Neutrophil (primary cell): ENCODE data around the gene CERS6.

Experiments
- H3K27ac ChIP-seq: fragments of 200-600 bp; sonication (generic); 2 replicates; pipeline ENCODE4 v1.5.1; 2016; ENCODE audit warnings: mild to moderate bottlenecking, moderate library complexity
- H3K27me3 ChIP-seq: fragments of 200-600 bp; sonication (generic); 2 replicates; pipeline ENCODE4 v1.6.0; 2016; ENCODE audit warnings: mild to moderate bottlenecking
- H3K36me3 ChIP-seq: fragments of 200-600 bp; sonication (generic); 2 replicates; pipeline ENCODE4 v1.5.1; 2017
- H3K4me1 ChIP-seq, 2 experiments: fragments of 200-600 bp in 1 of 2; sonication (generic) in 1 of 2; 1 replicate in 1 of 2; 2 replicates in 1 of 2; pipeline versions ENCODE4 v1.5.1 to v1.6.1; 2013 to 2016; ENCODE audit warnings: low read depth in 1 of 2, low read length in 1 of 2, mild to moderate bottlenecking in 1 of 2, moderate library complexity in 1 of 2; ENCODE audit not compliant: control insufficient read depth in 1 of 2, insufficient read depth in 1 of 2
- H3K4me3 ChIP-seq, 2 experiments: fragments of 200-600 bp in 1 of 2; sonication (generic) in 1 of 2; 1 replicate in 1 of 2; 2 replicates in 1 of 2; pipeline ENCODE4 v1.5.1; 2013 to 2016; ENCODE audit warnings: low read depth in 1 of 2, low read length in 1 of 2, mild to moderate bottlenecking in 1 of 2, moderate library complexity in 1 of 2
- H3K9me3 ChIP-seq: fragments of 200-600 bp; sonication (generic); 2 replicates; pipeline ENCODE4 v1.5.1; 2016
- CTCF ChIP-seq: fragments of 200-600 bp; sonication (generic); IDR thresholded peaks from 2 replicates; pipeline ENCODE4 v1.5.1; 2016; ENCODE audit warnings: antibody characterized with exemption

Gene CERS6

GRCh38 chr2:168431301-168432024 is 24.6 kb upstream of the CERS6 start:
- no peaks in the 10 kb centered on the region for H3K4me1 ChIP-seq
- no peak for TF ChIP-seq CTCF
- no peak overlapping the region for H3K4me3 ChIP-seq
- no peak overlapping the region for H3K27ac ChIP-seq
- no peaks in the 10 kb centered on the region for H3K27me3 ChIP-seq
- no peaks in the 10 kb centered on the region for H3K36me3 ChIP-seq
- H3K9me3 ChIP-seq, result no peaks in the 10 kb centered on the region

GRCh38 chr2:168432100-168432499 is 24.0 kb upstream of the CERS6 start:
- H3K27ac ChIP-seq, result no peak overlapping the region
- no peak for TF ChIP-seq CTCF
- H3K4me3 ChIP-seq, result no peak overlapping the region
- H3K36me3 ChIP-seq, result no peaks in the 10 kb centered on the region
- no peaks in the 10 kb centered on the region for H3K9me3 ChIP-seq
- no peaks in the 10 kb centered on the region for H3K4me1 ChIP-seq
- H3K27me3 ChIP-seq, result no peaks in the 10 kb centered on the region

- TF ChIP-seq CTCF, result no peak
- no peaks in the 10 kb centered on the region for H3K9me3 ChIP-seq
- no peaks in the 10 kb centered on the region for H3K4me1 ChIP-seq
- no peaks in the 10 kb centered on the region for H3K27me3 ChIP-seq
- H3K4me3 ChIP-seq, result no peak overlapping the region
- no peak overlapping the region for H3K27ac ChIP-seq
- no peaks in the 10 kb centered on the region for H3K36me3 ChIP-seq
Observed at GRCh38 chr2:168432565-168433186, 23.4 kb upstream of the CERS6 start.

DNA sequence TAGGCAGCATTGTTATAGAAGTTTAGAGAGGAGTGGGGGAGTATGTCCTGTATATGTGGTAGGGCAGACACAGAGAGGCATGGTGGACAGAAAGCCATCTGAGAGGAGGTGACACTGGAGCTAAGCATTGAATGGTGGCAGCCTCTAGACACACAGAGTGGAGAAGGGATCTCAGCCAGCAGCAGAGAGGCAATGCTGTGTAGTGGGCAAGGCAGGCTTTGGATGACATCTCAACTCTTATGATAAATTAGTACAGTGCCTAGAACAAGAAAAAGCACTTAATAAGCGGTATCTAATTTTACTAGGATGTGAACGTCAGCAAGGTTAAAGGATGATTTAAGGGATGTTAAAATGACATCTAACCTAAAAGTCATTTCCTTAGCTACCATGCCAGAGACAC is 22.5 kb upstream of the CERS6 start:
- Histone ChIP-seq H3K4me1 (no peaks in the 10 kb centered on the region), H3K9me3 (no peaks in the 10 kb centered on the region), H3K27me3 (no peaks in the 10 kb centered on the region), H3K36me3 (no peaks in the 10 kb centered on the region), H3K4me3 (no peak overlapping the region), H3K27ac (no peak overlapping the region)
- TF ChIP-seq CTCF, result no peak

- Histone ChIP-seq H3K27me3 (no peaks in the 10 kb centered on the region), H3K9me3 (no peaks in the 10 kb centered on the region), H3K4me3 (no peak overlapping the region), H3K27ac (no peak overlapping the region), H3K4me1 (no peaks in the 10 kb centered on the region), H3K36me3 (no peaks in the 10 kb centered on the region)
- no peak for TF ChIP-seq CTCF
Observed at GRCh38 chr2:168434146-168434545, 21.9 kb upstream of the CERS6 start.
